Uterus (tissue), 4 donors: Measurements from ENCODE around the gene SUPT5H. TPM values are rescaled to one million over a fixed set of nuclear protein-coding genes. Genes with fewer than 3 reads are reported as not detected.

Experiments
- DNase-seq, 2 donors: peaks; one replicate each; pipeline ENCODE4 v3.0.0-alpha.2; 2019 to 2020
- H3K27ac ChIP-seq, 2 donors: fragments of 200-600 bp; sonication (generic); 1 replicate in 1 of 2; 2 replicates in 1 of 2; pipeline ENCODE4 v1.5.1; 2016 to 2018
- H3K27me3 ChIP-seq, 2 donors: fragments of 200-600 bp; sonication (generic); one replicate each; pipeline ENCODE4 v1.5.1; 2018 to 2019; ENCODE audit warnings: control low read depth in 1 of 2
- H3K36me3 ChIP-seq, 2 donors: fragments of 200-600 bp; sonication (generic); one replicate each; pipeline ENCODE4 v1.5.1; 2019; ENCODE audit warnings: control low read depth in 1 of 2
- H3K4me1 ChIP-seq, 2 donors: fragments of 200-600 bp; sonication (generic); one replicate each; pipeline ENCODE4 v1.5.1; 2018 to 2019; ENCODE audit warnings: control low read depth in 1 of 2
- H3K4me3 ChIP-seq, 2 donors: fragments of 200-600 bp; sonication (generic); 1 replicate in 1 of 2; 2 replicates in 1 of 2; pipeline ENCODE4 v1.5.1; 2018 to 2019; ENCODE audit warnings: mild to moderate bottlenecking in 1 of 2
- H3K9me3 ChIP-seq, 2 donors: fragments of 200-600 bp; sonication (generic); one replicate each; pipeline ENCODE4 v1.5.1; 2019; ENCODE audit warnings: control low read depth in 1 of 2
- POLR2A ChIP-seq, 2 donors: fragments of 450-650 bp; IDR thresholded peaks; one replicate each; pipeline ENCODE4 v1.6.1; 2016; ENCODE audit warnings: antibody characterized with exemption in 2 of 2, mild to moderate bottlenecking in 1 of 2, moderate library complexity in 1 of 2
- intact Hi-C: fragments of 100-400 bp; cut with DNase I; formaldehyde crosslinking; loops from one replicate; pipeline ENCODE4 v1.15.1; 2023; ENCODE audit warnings: low total_unique reads
- total RNA-seq, 4 donors: library from RNA; depleted of rRNA in 3 of 4; stranded (reverse); fragments of >200 nt in 3 of 4; gene quantifications; one replicate each; pipeline versions ENCODE4 v1.1.0 to v1.2.4, GENCODE V29; 2014 to 2023
- TF ChIP-seq, protein P1 (sequence below), 4 experiments: fragments of 200-600 bp in 2 of 4; fragments of 450-650 bp in 2 of 4; sonication (generic) in 2 of 4; IDR thresholded peaks; one replicate each; pipeline ENCODE4 v1.5.1; 2016 to 2019; ENCODE audit warnings: antibody characterized with exemption in 4 of 4, mild to moderate bottlenecking in 2 of 4, moderate library complexity in 1 of 4
- donor health status: DM: yes; HTN: yes; CAD: no.

The SUPT5H gene
- total RNA-seq, 4 donors from 2014 or later = 11.8 to 119 (median 40.0) TPM

GRCh38 chr19:39507715-39508364 lies 62.5 kb downstream of the SUPT5H start:
- DNase-seq = no peak
- no peak overlapping the region for H3K4me3 ChIP-seq
- peaks cover 11 to 19% of the 10 kb centered on the region in 2 donors for H3K27me3 ChIP-seq
- no peak overlapping the region for H3K27ac ChIP-seq
- H3K36me3 ChIP-seq = no peaks in the 10 kb centered on the region
- no peak for TF ChIP-seq POLR2A (IDR thresholded peaks at IDR 0.05)
- TF ChIP-seq, protein P1, sequence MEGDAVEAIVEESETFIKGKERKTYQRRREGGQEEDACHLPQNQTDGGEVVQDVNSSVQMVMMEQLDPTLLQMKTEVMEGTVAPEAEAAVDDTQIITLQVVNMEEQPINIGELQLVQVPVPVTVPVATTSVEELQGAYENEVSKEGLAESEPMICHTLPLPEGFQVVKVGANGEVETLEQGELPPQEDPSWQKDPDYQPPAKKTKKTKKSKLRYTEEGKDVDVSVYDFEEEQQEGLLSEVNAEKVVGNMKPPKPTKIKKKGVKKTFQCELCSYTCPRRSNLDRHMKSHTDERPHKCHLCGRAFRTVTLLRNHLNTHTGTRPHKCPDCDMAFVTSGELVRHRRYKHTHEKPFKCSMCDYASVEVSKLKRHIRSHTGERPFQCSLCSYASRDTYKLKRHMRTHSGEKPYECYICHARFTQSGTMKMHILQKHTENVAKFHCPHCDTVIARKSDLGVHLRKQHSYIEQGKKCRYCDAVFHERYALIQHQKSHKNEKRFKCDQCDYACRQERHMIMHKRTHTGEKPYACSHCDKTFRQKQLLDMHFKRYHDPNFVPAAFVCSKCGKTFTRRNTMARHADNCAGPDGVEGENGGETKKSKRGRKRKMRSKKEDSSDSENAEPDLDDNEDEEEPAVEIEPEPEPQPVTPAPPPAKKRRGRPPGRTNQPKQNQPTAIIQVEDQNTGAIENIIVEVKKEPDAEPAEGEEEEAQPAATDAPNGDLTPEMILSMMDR (IDR thresholded peaks at IDR 0.05) = no peak
- intact Hi-C loops = no loop called here
- H3K4me1 ChIP-seq = peaks cover 0 to 7% of the 10 kb centered on the region in 2 donors
- no peaks in the 10 kb centered on the region for H3K9me3 ChIP-seq

- no peak overlapping the region for H3K4me3 ChIP-seq
- H3K36me3 ChIP-seq = no peaks in the 10 kb centered on the region
- no peak overlapping the region for H3K27ac ChIP-seq
- no peak for DNase-seq
- no peaks in the 10 kb centered on the region for H3K9me3 ChIP-seq
- TF ChIP-seq POLR2A (IDR thresholded peaks at IDR 0.05) = no peak
- TF ChIP-seq, protein P1 (IDR thresholded peaks at IDR 0.05) = no peak
- H3K27me3 ChIP-seq = peaks cover 11 to 12% of the 10 kb centered on the region in 2 donors
- H3K4me1 ChIP-seq = peaks cover 0 to 7% of the 10 kb centered on the region in 2 donors
- intact Hi-C loops = no loop called here
Observed at GRCh38 chr19:39508629-39509028, 63.2 kb downstream of the SUPT5H start.

GRCh38 chr19:39509233-39509632 lies 63.9 kb downstream of the SUPT5H start:
- TF ChIP-seq POLR2A (IDR thresholded peaks at IDR 0.05) = no peak
- TF ChIP-seq, protein P1 (IDR thresholded peaks at IDR 0.05) = no peak
- H3K27me3 ChIP-seq = peaks cover 14 to 15% of the 10 kb centered on the region in 2 donors

GRCh38 chr19:39512988-39513387 lies 67.6 kb downstream of the SUPT5H start:
- intact Hi-C loops = no loop called here
- no peak for TF ChIP-seq POLR2A (IDR thresholded peaks at IDR 0.05)
- TF ChIP-seq, protein P1 (IDR thresholded peaks at IDR 0.05) = no peak
- no peaks in the 10 kb centered on the region for H3K9me3 ChIP-seq
- no peak overlapping the region for H3K27ac ChIP-seq
- H3K27me3 ChIP-seq = peaks cover 11 to 28% of the 10 kb centered on the region in 2 donors
- no peak overlapping the region for H3K4me3 ChIP-seq
- no peak for DNase-seq
- no peaks in the 10 kb centered on the region for H3K36me3 ChIP-seq
- H3K4me1 ChIP-seq = peaks cover 0 to 10% of the 10 kb centered on the region in 2 donors

More at GRCh38 chr19:39509233-39509632, 63.9 kb downstream of the SUPT5H start:
- H3K4me3 ChIP-seq = no peak overlapping the region
- no peak overlapping the region for H3K27ac ChIP-seq
- H3K36me3 ChIP-seq = no peaks in the 10 kb centered on the region
- H3K4me1 ChIP-seq = peaks cover 0 to 7% of the 10 kb centered on the region in 2 donors
- intact Hi-C loops = no loop called here
- no peaks in the 10 kb centered on the region for H3K9me3 ChIP-seq
- no peak for DNase-seq

GRCh38 chr19:39514840-39515550 lies 69.6 kb downstream of the SUPT5H start, which contains the start of gene SELENOV:
Gene SELENOV (plus strand): TSS chr19:39515139. CDS start chr19:39515213, 74 bp downstream.
- peak within 1 kb of the TSS; percentile 9 to 15 for H3K4me3 ChIP-seq
- H3K27ac ChIP-seq = no peak within 1 kb of the TSS
- H3K36me3 ChIP-seq = no peaks in the 10 kb centered on the region
- TF ChIP-seq POLR2A (IDR thresholded peaks at IDR 0.05) = no peak
- TF ChIP-seq, protein P1 (IDR thresholded peaks at IDR 0.05) = no peak
- H3K9me3 ChIP-seq = no peaks in the 10 kb centered on the region
- H3K4me1 ChIP-seq = peaks cover 0 to 10% of the 10 kb centered on the region in 2 donors
- DNase-seq = no peak
- intact Hi-C loops = no loop called here
- peaks cover 11 to 28% of the 10 kb centered on the region in 2 donors for H3K27me3 ChIP-seq
